ENCODE results near the gene WBP1.
"Not testable (repeated sequence)": the region's sequence is repeated elsewhere in the genome, so short reads cannot be mapped to it uniquely, and the experiment has no call there.

Gene WBP1

DNA sequence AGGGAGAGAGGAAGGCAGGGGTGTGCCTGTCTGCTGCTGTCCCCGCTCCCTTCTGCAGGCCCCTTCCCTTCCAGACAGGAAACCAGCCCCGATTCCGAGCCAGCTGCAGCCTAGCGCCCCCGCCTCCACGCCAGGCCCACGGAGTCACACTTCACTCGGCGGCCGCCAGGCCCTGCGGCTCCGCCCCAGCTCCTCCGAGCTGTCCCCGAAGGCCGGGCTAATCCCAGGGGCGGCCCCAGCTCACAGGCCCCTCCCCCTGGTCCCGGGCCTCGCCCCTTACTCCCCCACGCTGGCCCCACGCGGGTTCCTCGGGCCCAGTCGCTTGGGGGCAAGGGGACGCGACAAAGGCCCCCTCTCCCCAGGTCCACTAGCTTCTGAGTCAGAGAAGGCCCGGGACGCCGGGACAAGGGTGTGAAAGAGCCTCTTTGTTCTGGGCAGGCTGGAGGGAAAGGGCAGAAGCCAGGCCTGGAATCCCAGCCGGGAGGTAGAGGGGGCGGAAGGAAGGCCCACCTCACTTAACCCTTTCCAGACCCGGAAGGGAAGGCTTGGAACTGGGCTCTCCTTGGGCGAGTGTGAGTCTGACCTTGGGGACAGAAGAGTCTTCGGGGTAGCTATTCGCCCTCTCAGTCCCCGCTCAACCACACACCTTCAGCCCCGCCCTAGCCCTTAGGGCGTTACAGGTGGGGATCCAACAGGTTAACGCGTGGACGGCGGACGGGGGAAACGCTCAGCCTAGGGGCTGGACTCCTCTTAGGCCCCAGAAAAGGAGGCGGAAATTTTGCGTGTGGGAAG lies 17.7 kb upstream of the WBP1 start:
- Histone ChIP-seq H3K9me2 (ENCODE audit: low read depth, low read length) (no peaks in the 10 kb centered on the region), H3K79me2 (ENCODE audit: insufficient read depth, low read length) (no peaks in the 10 kb centered on the region), H3K4me2 (ENCODE audit: low read length) (peak overlapping the region; percentile 25; the same call in 1 of the 2 replicates), H3K27ac (ENCODE audit: low read depth, low read length, poor library complexity, severe bottlenecking) (no peak overlapping the region), H2AFZ (ENCODE audit: low read length) (no peak overlapping the region), H3K36me3 (ENCODE audit: insufficient read depth, low read length) (no peaks in the 10 kb centered on the region), H3K9ac (ENCODE audit: low read length) (no peak overlapping the region), H3K4me1 (ENCODE audit: insufficient read depth, low read length, severe bottlenecking) (peaks cover 25% of the 10 kb centered on the region), H4K20me1 (ENCODE audit: insufficient read depth, low read length) (no peaks in the 10 kb centered on the region), H3K27me3 (ENCODE audit: insufficient read depth, low read length) (peaks cover 12% of the 10 kb centered on the region; the same call in 1 of the 2 replicates), H3F3A (ENCODE audit: insufficient read depth, low read length) (no peaks in the 10 kb centered on the region), H3K4me3 (ENCODE audit: low read depth, low read length, poor library complexity, severe bottlenecking) (no peak overlapping the region), H3K9me3 (ENCODE audit: low read length) (no peaks in the 10 kb centered on the region)
- TF ChIP-seq, protein P1, sequence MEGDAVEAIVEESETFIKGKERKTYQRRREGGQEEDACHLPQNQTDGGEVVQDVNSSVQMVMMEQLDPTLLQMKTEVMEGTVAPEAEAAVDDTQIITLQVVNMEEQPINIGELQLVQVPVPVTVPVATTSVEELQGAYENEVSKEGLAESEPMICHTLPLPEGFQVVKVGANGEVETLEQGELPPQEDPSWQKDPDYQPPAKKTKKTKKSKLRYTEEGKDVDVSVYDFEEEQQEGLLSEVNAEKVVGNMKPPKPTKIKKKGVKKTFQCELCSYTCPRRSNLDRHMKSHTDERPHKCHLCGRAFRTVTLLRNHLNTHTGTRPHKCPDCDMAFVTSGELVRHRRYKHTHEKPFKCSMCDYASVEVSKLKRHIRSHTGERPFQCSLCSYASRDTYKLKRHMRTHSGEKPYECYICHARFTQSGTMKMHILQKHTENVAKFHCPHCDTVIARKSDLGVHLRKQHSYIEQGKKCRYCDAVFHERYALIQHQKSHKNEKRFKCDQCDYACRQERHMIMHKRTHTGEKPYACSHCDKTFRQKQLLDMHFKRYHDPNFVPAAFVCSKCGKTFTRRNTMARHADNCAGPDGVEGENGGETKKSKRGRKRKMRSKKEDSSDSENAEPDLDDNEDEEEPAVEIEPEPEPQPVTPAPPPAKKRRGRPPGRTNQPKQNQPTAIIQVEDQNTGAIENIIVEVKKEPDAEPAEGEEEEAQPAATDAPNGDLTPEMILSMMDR (IDR thresholded peaks at IDR 0.05; ENCODE audit: low read length) = no peak; the same call in 1 of the 2 replicates
- TF ChIP-seq EZH2 (IDR thresholded peaks at IDR 0.05; ENCODE audit: borderline replicate concordance, low read length) = no peak

DNA sequence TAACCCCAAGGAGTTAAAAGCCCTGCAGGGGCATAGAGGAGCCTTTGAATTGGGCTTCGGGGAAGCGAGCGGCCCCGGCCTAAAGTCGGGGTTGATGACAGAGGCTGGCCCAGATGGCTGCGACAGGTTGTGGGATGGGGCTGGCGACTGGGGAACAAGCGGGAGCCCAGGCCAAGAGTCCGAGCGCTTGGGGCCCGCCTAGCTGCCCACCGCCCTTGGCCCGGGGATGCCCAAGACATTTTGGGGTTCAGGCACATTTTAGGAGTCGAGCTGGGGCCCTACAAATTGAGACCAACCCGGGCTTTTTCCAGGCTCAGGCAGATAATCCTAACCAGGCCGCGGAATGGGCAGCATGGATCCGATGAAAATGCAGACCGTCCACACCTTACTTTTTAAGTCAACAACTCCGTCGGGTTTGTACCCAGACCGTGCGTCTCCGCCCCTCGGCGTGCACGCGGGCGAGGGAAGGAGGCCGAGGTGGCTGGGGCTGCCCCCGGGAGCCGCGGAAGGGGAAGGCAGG lies 17.0 kb upstream of the WBP1 start:
- Histone ChIP-seq H3K79me2 (ENCODE audit: insufficient read depth, low read length) (no peaks in the 10 kb centered on the region), H4K20me1 (ENCODE audit: insufficient read depth, low read length) (no peaks in the 10 kb centered on the region), H3K27ac (ENCODE audit: low read depth, low read length, poor library complexity, severe bottlenecking) (no peak overlapping the region), H3F3A (ENCODE audit: insufficient read depth, low read length) (no peaks in the 10 kb centered on the region), H3K4me3 (ENCODE audit: low read depth, low read length, poor library complexity, severe bottlenecking) (peak overlapping the region; percentile 32), H3K9me2 (ENCODE audit: low read depth, low read length) (no peaks in the 10 kb centered on the region), H3K27me3 (ENCODE audit: insufficient read depth, low read length) (peaks cover 12% of the 10 kb centered on the region; the same call in 1 of the 2 replicates), H3K4me2 (ENCODE audit: low read length) (peak overlapping the region; percentile 43), H3K4me1 (ENCODE audit: insufficient read depth, low read length, severe bottlenecking) (peaks cover 25% of the 10 kb centered on the region), H3K9me3 (ENCODE audit: low read length) (no peaks in the 10 kb centered on the region), H3K36me3 (ENCODE audit: insufficient read depth, low read length) (no peaks in the 10 kb centered on the region), H2AFZ (ENCODE audit: low read length) (no peak overlapping the region), H3K9ac (ENCODE audit: low read length) (no peak overlapping the region)
- TF ChIP-seq, protein P1 (IDR thresholded peaks at IDR 0.05; ENCODE audit: low read length) = no peak
- no peak for TF ChIP-seq EZH2 (IDR thresholded peaks at IDR 0.05; ENCODE audit: borderline replicate concordance, low read length)

DNA sequence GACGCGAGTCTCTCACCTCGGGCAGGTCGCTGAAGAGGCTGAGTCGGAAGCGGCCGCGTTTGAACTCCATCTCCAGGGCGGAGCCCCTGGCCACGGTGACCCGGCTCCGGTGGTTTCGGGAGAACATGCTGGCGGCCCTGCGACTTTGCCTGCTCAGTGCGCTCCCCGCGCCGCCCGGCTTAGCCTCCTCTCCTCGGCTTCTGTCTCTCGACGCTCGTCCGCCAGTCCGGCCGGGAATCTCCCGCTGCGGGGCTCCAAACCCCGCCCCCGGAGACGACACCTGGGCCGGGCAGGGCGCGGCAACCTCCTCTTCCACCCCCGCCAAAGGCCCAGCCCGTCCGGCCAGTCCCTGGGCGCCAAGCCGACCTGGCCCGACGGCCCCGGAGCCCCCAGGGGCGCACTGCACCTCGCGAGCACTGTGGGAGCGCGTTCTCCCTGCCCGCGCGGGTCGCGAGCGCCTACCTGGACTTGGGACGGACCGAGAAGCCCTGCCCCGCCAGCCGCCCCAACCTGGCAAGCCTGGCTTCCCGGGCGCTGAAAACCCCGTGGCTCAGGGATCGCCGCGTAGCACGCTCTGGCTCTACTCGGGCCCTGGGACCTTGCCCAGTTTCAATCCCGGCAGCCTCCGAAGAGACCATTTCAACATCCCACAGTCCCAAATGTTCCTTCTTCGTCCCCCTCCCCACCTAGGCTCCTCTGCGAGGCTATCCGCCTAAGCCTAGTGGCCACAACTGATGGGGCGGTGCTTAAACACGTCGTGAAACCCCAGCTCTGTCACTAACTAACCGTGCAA lies 16.4 kb upstream of the WBP1 start, which contains the start of gene RTKN:
Gene RTKN (minus strand): TSS at position 248 of the 793 bp plus-strand sequence. CDS start 121 bp downstream, at position 127.
- Histone ChIP-seq H3K9me3 (ENCODE audit: low read length) (no peaks in the 10 kb centered on the region), H3K36me3 (ENCODE audit: insufficient read depth, low read length) (no peaks in the 10 kb centered on the region), H3F3A (ENCODE audit: insufficient read depth, low read length) (no peaks in the 10 kb centered on the region), H3K9ac (ENCODE audit: low read length) (no peak within 1 kb of the TSS), H3K4me3 (ENCODE audit: low read depth, low read length, poor library complexity, severe bottlenecking) (peak within 1 kb of the TSS; percentile 32), H3K4me1 (ENCODE audit: insufficient read depth, low read length, severe bottlenecking) (peaks cover 25% of the 10 kb centered on the region), H2AFZ (ENCODE audit: low read length) (no peak within 1 kb of the TSS), H4K20me1 (ENCODE audit: insufficient read depth, low read length) (no peaks in the 10 kb centered on the region), H3K4me2 (ENCODE audit: low read length) (peak within 1 kb of the TSS; percentile 43), H3K27ac (ENCODE audit: low read depth, low read length, poor library complexity, severe bottlenecking) (no peak within 1 kb of the TSS), H3K27me3 (ENCODE audit: insufficient read depth, low read length) (peaks cover 12% of the 10 kb centered on the region; the same call in 1 of the 2 replicates), H3K9me2 (ENCODE audit: low read depth, low read length) (no peaks in the 10 kb centered on the region), H3K79me2 (ENCODE audit: insufficient read depth, low read length) (no peaks in the 10 kb centered on the region)
- TF ChIP-seq, protein P1 (IDR thresholded peaks at IDR 0.05; ENCODE audit: low read length) = no peak
- TF ChIP-seq EZH2 (IDR thresholded peaks at IDR 0.05; ENCODE audit: borderline replicate concordance, low read length) = no peak

DNA sequence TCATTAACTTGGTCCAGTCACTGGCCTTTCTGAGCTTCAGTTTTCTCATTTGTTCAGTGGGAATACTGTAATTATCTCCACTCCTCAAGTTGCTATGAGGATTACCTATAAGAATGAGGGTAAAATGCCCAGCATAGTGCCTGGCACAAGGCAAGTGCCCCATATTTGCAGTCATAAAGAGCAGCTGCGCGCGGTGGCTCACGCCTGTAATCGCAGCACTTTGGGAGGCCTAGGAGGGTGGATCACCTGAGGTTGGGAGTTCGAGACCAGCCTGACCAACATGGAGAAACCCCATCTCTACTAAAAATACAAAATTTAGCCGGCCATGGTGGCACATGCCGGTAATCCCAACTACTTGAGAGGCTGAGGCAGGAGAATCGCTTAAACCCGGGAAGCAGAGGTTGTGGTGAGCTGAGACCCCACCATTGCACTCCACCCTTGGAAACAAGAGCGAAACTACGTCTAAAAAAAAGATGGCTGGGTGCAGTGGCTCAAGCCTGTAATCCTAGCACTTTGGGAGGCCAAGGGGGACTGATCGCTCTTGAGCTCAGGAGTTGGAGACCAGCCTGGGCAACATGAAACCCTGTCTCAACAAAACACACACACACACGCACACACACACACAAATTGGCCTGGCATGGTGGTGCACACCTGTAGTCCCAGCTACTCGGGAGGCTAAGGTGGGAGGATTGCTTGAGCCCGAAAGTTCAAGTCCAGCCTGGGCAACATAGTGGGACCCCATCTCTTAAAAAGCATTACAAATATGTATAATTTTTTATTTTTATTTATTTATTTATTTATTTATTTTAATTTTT lies 15.5 kb upstream of the WBP1 start:
- not testable (repeated sequence) for H3K4me3 ChIP-seq (ENCODE audit: low read depth, low read length, poor library complexity, severe bottlenecking); H2AFZ ChIP-seq (ENCODE audit: low read length); H3K27ac ChIP-seq (ENCODE audit: low read depth, low read length, poor library complexity, severe bottlenecking); H3K9me2 ChIP-seq (ENCODE audit: low read depth, low read length); H3F3A ChIP-seq (ENCODE audit: insufficient read depth, low read length); H4K20me1 ChIP-seq (ENCODE audit: insufficient read depth, low read length); H3K9ac ChIP-seq (ENCODE audit: low read length); H3K79me2 ChIP-seq (ENCODE audit: insufficient read depth, low read length); H3K9me3 ChIP-seq (ENCODE audit: low read length); H3K36me3 ChIP-seq (ENCODE audit: insufficient read depth, low read length)
- Histone ChIP-seq H3K27me3 (ENCODE audit: insufficient read depth, low read length) (peaks cover 12% of the 10 kb centered on the region; the same call in 1 of the 2 replicates), H3K4me2 (ENCODE audit: low read length) (peak overlapping the region; percentile 43), H3K4me1 (ENCODE audit: insufficient read depth, low read length, severe bottlenecking) (peaks cover 25% of the 10 kb centered on the region)

Data from OCI-LY1 (cell line).